Measurements from ENCODE around the gene SHC4. TPM values are rescaled to one million over a fixed set of nuclear protein-coding genes. Genes with fewer than 3 reads are reported as not detected.
A peak's percentile ranks its signal among the peaks of the same experiment; 100 is the strongest.

SHC4 gene
- total RNA-seq, 6 experiments from 2014 or later, result 2.1 to 4.2 (median 3.5) TPM

DNA sequence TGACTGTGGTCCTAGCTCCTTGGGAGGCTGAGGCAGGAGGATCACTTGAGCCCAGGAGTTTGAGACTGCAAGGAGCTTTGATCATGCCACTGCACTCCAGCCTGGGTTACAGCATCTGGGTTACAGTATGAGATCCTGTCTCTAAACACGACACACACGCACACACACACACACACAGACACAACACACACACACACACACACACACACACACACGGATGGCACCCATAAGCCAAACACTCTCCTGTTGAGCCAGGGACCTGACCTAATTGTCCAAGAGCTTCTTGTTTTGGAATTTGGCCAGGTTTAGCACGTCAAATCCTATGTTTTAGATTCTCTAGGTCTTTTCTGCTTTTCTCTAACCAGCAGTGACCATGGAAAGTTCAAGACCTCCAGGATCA is 59.0 kb downstream of the SHC4 start:
- Mint-ChIP-seq H3K9me3 (no peaks in the 10 kb centered on the region), H3K4me1 (ENCODE audit: low read depth) (no peaks in the 10 kb centered on the region), H3K36me3 (ENCODE audit: low read depth) (no peaks in the 10 kb centered on the region; the same call in 1 of the 2 replicates), H3K27me3 (ENCODE audit: insufficient read depth) (no peaks in the 10 kb centered on the region), H3K27ac (no peak overlapping the region), H3K4me3 (no peak overlapping the region)
- DNase-seq, result no peak
- TF ChIP-seq CTCF (IDR thresholded peaks at IDR 0.05), result no peak

- H3K27me3 Mint-ChIP-seq (ENCODE audit: insufficient read depth), result no peaks in the 10 kb centered on the region
- H3K4me3 Mint-ChIP-seq, result no peak overlapping the region
- peaks cover 26% of the 10 kb centered on the region for H3K4me1 Mint-ChIP-seq (ENCODE audit: low read depth)
- H3K9me3 Mint-ChIP-seq, result no peaks in the 10 kb centered on the region
- H3K36me3 Mint-ChIP-seq (ENCODE audit: low read depth), result no peaks in the 10 kb centered on the region
- H3K27ac Mint-ChIP-seq, result no peak overlapping the region
- TF ChIP-seq CTCF (IDR thresholded peaks at IDR 0.05), result no peak
- no peak for DNase-seq
These were observed 63.9 kb downstream of the SHC4 start for GRCh38 chr15:48899793-48900192.

GRCh38 chr15:48898446-48898845 is 65.3 kb downstream of the SHC4 start:
- peak overlapping the region; percentile 86 for H3K4me3 Mint-ChIP-seq
- no peaks in the 10 kb centered on the region for H3K36me3 Mint-ChIP-seq (ENCODE audit: low read depth)
- TF ChIP-seq CTCF (IDR thresholded peaks at IDR 0.05), result no peak
- H3K9me3 Mint-ChIP-seq, result no peaks in the 10 kb centered on the region
- H3K27me3 Mint-ChIP-seq (ENCODE audit: insufficient read depth), result no peaks in the 10 kb centered on the region
- no peak for DNase-seq
- H3K27ac Mint-ChIP-seq, result peak overlapping the region; percentile 83
- peaks cover 26% of the 10 kb centered on the region for H3K4me1 Mint-ChIP-seq (ENCODE audit: low read depth)

DNA sequence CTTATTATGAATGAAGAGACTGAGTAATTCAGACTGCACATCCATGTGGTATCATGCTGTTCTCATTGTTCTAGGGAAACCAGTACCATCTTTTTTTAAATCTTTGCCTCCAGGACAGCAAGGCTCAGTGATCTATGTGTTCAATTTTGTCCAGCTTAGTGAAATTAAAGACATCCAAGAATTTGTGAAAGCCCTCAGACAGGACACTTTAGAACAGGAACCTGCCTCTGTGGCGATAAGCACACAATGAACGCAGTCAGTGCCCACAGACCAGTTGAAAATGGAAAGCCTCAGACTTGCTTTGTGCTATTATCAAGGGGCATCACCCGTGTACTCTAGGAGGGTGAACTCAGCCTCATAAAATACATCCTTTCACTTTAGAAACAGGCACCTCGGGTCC is 65.7 kb downstream of the SHC4 start:
- no peak for TF ChIP-seq CTCF (IDR thresholded peaks at IDR 0.05)
- no peaks in the 10 kb centered on the region for H3K36me3 Mint-ChIP-seq (ENCODE audit: low read depth)
- H3K4me3 Mint-ChIP-seq, result peak overlapping the region; percentile 86
- no peaks in the 10 kb centered on the region for H3K9me3 Mint-ChIP-seq
- DNase-seq, result no peak
- no peaks in the 10 kb centered on the region for H3K27me3 Mint-ChIP-seq (ENCODE audit: insufficient read depth)
- H3K27ac Mint-ChIP-seq, result peak overlapping the region; percentile 83
- peaks cover 26% of the 10 kb centered on the region for H3K4me1 Mint-ChIP-seq (ENCODE audit: low read depth)

- H3K27ac Mint-ChIP-seq, result peak overlapping the region; percentile 83
These were observed 66.6 kb downstream of the SHC4 start for GRCh38 chr15:48896869-48897814.

More at GRCh38 chr15:48896869-48897814, 66.6 kb downstream of the SHC4 start:
- Mint-ChIP-seq H3K4me3 (peak overlapping the region; percentile 86), H3K4me1 (ENCODE audit: low read depth) (peaks cover 26% of the 10 kb centered on the region), H3K36me3 (ENCODE audit: low read depth) (no peaks in the 10 kb centered on the region), H3K27me3 (ENCODE audit: insufficient read depth) (no peaks in the 10 kb centered on the region), H3K9me3 (no peaks in the 10 kb centered on the region)
- peak; percentile 17; the same call in 1 of the 2 replicates for TF ChIP-seq CTCF (IDR thresholded peaks at IDR 0.05)
- DNase-seq, result peak; percentile 64

Data from HFFc6 (cell line).